ENCODE measurements around the gene EFCAB8.
"Not testable (repeated sequence)": the region's sequence is repeated elsewhere in the genome, so short reads cannot be mapped to it uniquely, and the experiment has no call there.

The EFCAB8 gene

DNA sequence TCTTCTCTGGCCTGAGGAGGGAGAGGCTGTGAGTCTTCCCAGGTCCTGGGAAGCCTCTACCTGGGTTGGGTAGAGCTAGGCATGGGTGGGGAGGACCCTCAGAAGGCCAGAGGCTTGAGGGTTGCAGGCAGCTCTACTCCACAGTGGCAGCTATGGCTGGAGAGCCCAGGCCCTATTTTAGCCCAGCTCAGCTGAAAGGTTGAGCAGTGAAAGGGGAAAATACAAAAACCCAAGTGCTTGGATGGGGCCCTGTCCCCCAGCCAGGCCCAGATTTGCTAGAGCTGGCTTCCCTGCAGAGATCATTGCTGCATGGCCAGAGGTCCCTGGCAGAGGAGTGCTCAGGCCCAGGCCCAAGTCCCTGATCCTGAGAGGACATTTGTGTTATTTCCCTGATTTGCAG lies 99.9 kb downstream of the EFCAB8 start:
- no peak for DNase-seq
- H3K27me3 ChIP-seq (replicated peaks) = no peaks in the 10 kb centered on the region
- in situ Hi-C loops (cut with HindIII; ENCODE audit: low pct_ligation_motif_present, low sequenced_read_pairs) = no loop called here

DNA sequence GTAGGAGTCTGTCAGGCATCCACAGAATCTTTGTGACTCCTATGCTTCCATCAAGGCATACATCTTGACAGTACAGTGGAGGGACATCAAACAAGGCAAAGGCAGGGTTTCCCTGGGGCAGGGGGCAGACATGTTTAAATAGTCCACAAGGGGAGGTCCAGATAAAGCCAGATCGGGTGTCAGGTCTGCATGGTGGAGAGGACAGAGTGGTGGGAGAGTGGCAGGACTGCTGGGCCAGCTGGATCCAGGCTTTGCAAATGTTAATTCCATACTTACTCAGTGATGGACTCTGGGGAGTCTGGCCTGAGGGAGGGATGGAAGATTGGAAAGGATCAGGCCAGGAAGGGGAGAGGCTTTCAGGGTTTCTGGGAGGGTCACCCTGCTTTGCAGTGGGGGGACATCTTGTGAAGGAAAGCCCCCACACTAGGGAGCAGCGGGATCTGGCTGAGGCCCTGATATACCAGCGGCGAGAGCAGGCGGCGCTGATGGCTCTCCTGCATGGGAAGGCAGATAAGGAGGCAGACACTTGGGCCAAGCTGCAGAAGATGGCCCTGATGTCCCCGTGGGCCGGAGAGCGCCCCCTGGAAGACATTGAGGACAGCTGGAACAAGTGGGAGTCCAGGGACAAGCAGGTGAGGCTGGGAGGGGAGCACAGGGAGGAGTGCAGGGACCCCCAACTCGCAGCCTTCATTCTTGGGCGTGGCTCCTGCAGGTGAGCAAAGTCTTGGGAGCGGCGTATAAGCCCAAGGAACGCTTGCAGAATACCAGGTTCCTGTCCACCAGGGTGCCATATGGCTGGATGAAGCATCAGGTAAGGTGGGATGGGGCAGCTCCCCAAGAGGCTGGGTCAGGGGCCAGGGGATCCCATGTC lies 100.9 kb downstream of the EFCAB8 start:
- Histone ChIP-seq H3K27me3 (replicated peaks) (no peaks in the 10 kb centered on the region), H3K36me3 (replicated peaks) (no peaks in the 10 kb centered on the region), H3K4me3 (ENCODE audit: low read depth, low read length) (no peak overlapping the region), H3K27ac (no peak overlapping the region)
- in situ Hi-C loops (cut with HindIII; ENCODE audit: low pct_ligation_motif_present, low sequenced_read_pairs) = no loop called here
- no peak for DNase-seq
- TF ChIP-seq, protein P1, sequence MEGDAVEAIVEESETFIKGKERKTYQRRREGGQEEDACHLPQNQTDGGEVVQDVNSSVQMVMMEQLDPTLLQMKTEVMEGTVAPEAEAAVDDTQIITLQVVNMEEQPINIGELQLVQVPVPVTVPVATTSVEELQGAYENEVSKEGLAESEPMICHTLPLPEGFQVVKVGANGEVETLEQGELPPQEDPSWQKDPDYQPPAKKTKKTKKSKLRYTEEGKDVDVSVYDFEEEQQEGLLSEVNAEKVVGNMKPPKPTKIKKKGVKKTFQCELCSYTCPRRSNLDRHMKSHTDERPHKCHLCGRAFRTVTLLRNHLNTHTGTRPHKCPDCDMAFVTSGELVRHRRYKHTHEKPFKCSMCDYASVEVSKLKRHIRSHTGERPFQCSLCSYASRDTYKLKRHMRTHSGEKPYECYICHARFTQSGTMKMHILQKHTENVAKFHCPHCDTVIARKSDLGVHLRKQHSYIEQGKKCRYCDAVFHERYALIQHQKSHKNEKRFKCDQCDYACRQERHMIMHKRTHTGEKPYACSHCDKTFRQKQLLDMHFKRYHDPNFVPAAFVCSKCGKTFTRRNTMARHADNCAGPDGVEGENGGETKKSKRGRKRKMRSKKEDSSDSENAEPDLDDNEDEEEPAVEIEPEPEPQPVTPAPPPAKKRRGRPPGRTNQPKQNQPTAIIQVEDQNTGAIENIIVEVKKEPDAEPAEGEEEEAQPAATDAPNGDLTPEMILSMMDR (IDR thresholded peaks at IDR 0.05; ENCODE audit: low read depth, low read length, missing control alignments) = no peak

More for the DNA sequence above, 99.9 kb downstream of the EFCAB8 start:
- H3K27ac ChIP-seq = no peak overlapping the region
- TF ChIP-seq, protein P1 (IDR thresholded peaks at IDR 0.05; ENCODE audit: low read depth, low read length, missing control alignments) = no peak
- no peak overlapping the region for H3K4me3 ChIP-seq (ENCODE audit: low read depth, low read length)
- no peaks in the 10 kb centered on the region for H3K36me3 ChIP-seq (replicated peaks)

DNA sequence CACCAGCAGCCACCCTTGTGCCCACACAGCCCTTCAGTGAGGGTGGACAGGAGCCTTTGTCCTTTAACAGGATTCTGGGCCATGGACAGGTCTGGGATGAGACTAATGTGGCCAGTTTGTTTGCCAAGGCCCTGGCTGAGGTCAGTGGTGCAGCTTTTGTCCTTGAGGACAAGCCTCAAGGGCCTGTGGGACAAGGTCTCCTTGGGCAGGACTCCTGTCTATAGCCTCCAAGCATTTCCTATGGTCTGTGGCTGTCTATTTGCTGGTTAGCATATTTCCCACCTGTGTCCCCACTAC lies 101.4 kb downstream of the EFCAB8 start:
- Histone ChIP-seq H3K4me3 (ENCODE audit: low read depth, low read length) (no peak overlapping the region), H3K36me3 (replicated peaks) (no peaks in the 10 kb centered on the region), H3K27me3 (replicated peaks) (no peaks in the 10 kb centered on the region), H3K27ac (no peak overlapping the region)
- DNase-seq = no peak
- in situ Hi-C loops (cut with HindIII; ENCODE audit: low pct_ligation_motif_present, low sequenced_read_pairs) = no loop called here
- TF ChIP-seq, protein P1 (IDR thresholded peaks at IDR 0.05; ENCODE audit: low read depth, low read length, missing control alignments) = no peak

DNA sequence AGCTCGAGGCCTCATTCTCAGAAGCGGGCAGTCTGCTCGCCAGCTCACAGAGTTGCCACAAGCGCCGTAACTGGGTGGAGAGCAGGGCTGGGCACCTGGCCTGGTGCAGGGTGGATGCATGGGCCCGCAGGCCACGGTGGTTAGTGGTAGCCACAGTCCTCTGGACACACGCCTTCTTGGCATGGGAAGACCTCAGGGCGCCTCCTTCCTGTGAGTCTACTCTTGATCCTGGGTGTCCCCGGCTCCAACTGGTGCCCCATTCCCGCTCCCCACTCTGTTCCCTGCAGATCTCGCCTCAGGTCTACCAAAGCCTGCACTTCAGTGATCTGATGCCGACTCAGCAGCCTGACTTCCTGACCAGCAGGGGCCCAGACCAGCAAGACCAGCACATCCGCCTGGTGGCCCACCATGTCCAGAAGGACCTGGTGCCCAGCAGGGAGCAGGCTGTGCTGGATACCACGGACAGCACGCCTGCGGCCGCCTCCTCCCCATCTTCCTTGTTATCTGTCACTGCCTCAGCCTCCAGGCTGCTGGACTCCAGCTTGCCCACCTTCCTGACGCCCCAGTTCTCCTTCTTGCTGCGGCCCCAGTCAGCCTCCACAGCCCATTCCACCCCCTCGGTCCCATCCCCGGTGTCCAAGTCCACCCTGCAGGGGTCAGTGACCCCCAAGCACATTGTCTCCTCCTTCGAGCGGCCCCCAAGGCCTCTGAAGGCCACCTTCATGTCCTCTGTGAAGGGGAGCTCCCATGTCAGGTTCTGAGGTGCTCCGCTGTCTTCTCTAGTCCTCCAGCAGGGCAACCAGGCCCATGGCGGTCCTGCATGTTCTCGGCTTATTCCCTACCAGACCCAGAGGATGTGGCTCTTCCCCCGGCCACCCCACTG lies 102.4 kb downstream of the EFCAB8 start:
- TF ChIP-seq, protein P1 (IDR thresholded peaks at IDR 0.05; ENCODE audit: low read depth, low read length, missing control alignments) = no peak

DNA sequence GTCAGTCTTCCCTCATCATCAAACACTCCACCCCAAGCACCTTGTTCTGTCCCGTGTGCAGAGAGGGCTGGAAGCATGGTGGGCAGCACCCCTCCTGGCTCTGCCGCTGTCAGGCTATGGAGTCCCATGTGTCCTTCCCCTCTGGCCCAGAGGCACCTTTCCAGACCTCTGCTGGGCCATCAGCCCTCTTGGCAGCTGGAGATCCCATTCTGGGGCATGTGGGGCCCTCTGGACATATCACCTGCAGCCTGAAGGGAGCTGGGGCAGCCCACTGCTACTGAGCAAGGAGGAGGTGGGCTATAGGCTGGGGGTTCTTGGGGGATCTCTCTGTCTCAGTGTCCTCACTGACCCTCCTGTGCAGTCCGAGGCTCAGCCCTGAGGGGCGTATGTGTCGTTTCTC lies 103.3 kb downstream of the EFCAB8 start:
- in situ Hi-C loops (cut with HindIII; ENCODE audit: low pct_ligation_motif_present, low sequenced_read_pairs) = no loop called here
- TF ChIP-seq, protein P1 (IDR thresholded peaks at IDR 0.05; ENCODE audit: low read depth, low read length, missing control alignments) = no peak
- no peak for DNase-seq
- H3K4me3 ChIP-seq (ENCODE audit: low read depth, low read length) = no peak overlapping the region
- H3K27me3 ChIP-seq (replicated peaks) = no peaks in the 10 kb centered on the region
- H3K27ac ChIP-seq = no peak overlapping the region
- H3K36me3 ChIP-seq (replicated peaks) = no peaks in the 10 kb centered on the region

More for the DNA sequence above, 102.4 kb downstream of the EFCAB8 start:
- H3K4me3 ChIP-seq (ENCODE audit: low read depth, low read length) = no peak overlapping the region
- in situ Hi-C loops (cut with HindIII; ENCODE audit: low pct_ligation_motif_present, low sequenced_read_pairs) = no loop called here
- H3K27me3 ChIP-seq (replicated peaks) = no peaks in the 10 kb centered on the region
- no peak for DNase-seq
- H3K27ac ChIP-seq = no peak overlapping the region
- no peaks in the 10 kb centered on the region for H3K36me3 ChIP-seq (replicated peaks)

DNA sequence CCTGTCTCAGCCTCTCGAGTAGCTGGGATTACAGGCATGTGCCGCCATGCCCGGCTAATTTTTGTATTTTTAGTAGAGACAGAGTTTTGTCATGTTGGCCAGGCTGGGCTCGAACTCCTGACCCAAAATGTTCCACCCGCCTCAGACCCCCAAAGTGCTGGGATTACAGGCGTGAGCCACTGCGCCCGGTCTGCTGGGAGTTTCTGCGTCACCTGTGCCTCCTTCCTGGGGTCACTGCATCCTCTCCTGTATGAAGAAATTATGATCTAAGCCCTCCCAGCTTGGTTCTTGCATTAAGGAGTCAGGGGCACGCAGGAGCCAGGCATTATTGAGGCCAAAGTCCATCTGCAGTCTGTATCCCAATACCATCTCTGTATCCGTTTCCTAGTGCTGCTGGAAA lies 103.9 kb downstream of the EFCAB8 start:
- in situ Hi-C loops (cut with HindIII; ENCODE audit: low pct_ligation_motif_present, low sequenced_read_pairs); H3K27me3 ChIP-seq (replicated peaks); DNase-seq; H3K27ac ChIP-seq; H3K4me3 ChIP-seq (ENCODE audit: low read depth, low read length); H3K36me3 ChIP-seq (replicated peaks): not testable (repeated sequence)
